IPS-20b (cell line): ENCODE results near the gene SPDYC.
"Not testable (repeated sequence)": the region's sequence is repeated elsewhere in the genome, so short reads cannot be mapped to it uniquely, and the experiment has no call there.

Experiments
- H3K27ac ChIP-seq: one replicate; pipeline ENCODE4 v1.5.1; 2013; ENCODE audit warnings: low read length
- H3K27me3 ChIP-seq: 2 replicates; pipeline ENCODE4 v1.6.1; 2013; ENCODE audit warnings: mild to moderate bottlenecking, low read length, inconsistent platforms; ENCODE audit not compliant: insufficient read depth
- H3K36me3 ChIP-seq: 2 replicates; pipeline ENCODE4 v1.6.1; 2013; ENCODE audit warnings: low read depth, mild to moderate bottlenecking, inconsistent platforms, low read length, moderate library complexity; ENCODE audit not compliant: insufficient read depth
- H3K4me1 ChIP-seq: 2 replicates; pipeline ENCODE4 v1.6.1; 2013; ENCODE audit warnings: mild to moderate bottlenecking, control low read depth, inconsistent platforms, low read length, moderate library complexity; ENCODE audit not compliant: insufficient read depth
- H3K4me3 ChIP-seq: 2 replicates; pipeline ENCODE4 v1.5.1; 2013; ENCODE audit warnings: mild to moderate bottlenecking, low read length, inconsistent platforms
- H3K9ac ChIP-seq: 2 replicates; pipeline ENCODE4 v1.6.1; 2013; ENCODE audit warnings: low read depth, mild to moderate bottlenecking, inconsistent platforms, low read length, moderate library complexity
- H3K9me3 ChIP-seq: 2 replicates; pipeline ENCODE4 v1.6.1; 2013; ENCODE audit warnings: mild to moderate bottlenecking, low read depth, low read length, inconsistent platforms; ENCODE audit not compliant: insufficient read depth

Gene SPDYC

DNA sequence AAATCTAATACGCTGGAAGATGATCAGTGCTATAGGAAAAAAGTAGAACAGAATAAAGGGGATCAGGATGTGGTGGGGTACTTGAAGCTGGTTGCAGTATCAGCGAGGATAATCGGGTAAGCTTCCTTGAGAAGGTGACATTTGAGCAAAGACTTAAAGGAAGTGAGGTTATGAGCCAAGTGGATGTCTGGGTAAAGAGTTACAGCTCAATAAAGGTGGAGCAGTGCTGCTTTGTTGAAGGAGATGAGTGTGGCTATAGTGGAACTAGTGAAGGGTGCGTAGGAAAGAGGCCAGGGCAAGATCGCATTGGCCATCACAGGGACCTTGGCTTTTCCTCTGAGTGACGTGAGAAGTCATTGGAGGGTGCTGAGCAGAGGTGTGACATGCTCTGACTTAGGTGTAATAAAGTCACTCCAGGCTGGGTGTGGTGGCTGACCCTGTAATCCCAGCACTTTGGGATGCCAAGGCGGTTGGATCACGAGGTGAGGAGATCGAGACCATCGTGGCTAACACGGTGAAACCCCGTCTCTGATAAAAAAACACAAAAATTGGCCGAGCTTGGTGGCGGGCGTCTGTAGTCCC lies 33.4 kb upstream of the SPDYC start:
- Histone ChIP-seq H3K4me3 (no peak overlapping the region), H3K4me1 (no peaks in the 10 kb centered on the region), H3K36me3 (peaks cover 11% of the 10 kb centered on the region), H3K9ac (no peak overlapping the region), H3K27me3 (peaks cover 17% of the 10 kb centered on the region), H3K27ac (no peak overlapping the region), H3K9me3 (no peaks in the 10 kb centered on the region)

DNA sequence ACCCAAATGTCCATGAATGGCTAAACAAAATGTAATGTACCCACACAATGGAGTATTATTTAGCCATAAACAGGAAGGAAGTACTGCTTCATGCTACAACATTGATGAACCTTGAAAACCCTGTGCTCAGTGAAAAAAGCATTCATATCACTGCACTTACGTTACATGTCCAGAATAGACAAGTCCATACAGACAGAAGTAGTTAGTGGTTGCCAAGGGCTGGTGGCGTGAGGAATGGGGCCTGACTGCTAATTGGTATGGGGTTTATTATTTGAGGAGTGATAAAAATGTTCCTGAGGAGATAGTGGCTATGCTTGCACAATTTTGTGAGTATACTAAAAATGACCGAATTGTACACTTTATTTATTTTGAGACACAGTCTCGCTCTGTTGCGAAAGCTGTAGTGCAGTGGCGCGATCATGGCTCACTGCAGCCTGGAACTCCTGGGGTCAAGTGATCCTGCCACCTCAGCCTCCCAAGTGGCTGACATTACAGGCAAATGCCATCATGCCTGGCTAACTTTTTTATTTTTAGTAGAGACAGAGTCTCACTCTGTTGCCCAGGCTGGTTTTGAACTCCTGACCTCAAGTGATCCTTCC lies 28.0 kb upstream of the SPDYC start:
- no peaks in the 10 kb centered on the region for H3K9me3 ChIP-seq
- H3K4me3 ChIP-seq, result no peak overlapping the region
- H3K27ac ChIP-seq, result no peak overlapping the region
- H3K9ac ChIP-seq, result no peak overlapping the region
- H3K36me3 ChIP-seq, result no peaks in the 10 kb centered on the region
- H3K27me3 ChIP-seq, result peaks cover 17% of the 10 kb centered on the region
- no peaks in the 10 kb centered on the region for H3K4me1 ChIP-seq

DNA sequence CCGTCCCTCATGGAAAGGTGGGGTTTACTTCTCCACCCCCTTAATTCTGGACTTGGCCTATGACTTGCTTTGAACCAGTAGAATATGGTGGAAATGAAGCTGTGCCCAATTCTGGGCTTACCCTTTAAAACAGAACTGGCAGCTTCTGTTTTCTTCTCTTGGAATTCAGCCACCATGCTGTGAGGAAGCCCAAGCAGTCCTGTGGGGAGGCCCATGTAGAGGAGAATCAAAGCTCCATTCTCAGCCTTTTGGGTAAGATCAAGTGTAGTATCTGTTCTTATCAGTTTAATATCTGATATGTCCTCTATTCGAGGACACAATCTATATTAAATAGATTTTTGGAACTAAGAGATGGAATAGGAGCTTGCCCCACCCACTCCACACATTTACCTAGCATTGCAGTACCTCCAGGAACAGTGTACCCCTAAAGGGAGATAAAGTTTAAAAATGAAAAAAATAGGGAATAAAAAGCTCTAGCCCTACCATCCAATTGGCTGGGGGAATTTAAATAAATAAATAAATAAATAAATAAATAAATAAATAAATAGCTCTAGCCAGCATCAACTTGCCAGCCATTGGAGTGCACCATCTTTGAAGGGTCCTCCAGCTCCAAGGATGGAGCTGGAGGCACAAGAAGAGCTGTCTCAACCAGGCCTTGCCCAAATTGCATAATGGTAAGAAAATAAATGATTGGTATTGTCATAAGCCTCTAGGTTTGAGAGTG lies 22.5 kb upstream of the SPDYC start:
- no peak overlapping the region for H3K27ac ChIP-seq
- H3K9me3 ChIP-seq, result no peaks in the 10 kb centered on the region
- no peak overlapping the region for H3K4me3 ChIP-seq
- no peaks in the 10 kb centered on the region for H3K27me3 ChIP-seq
- no peaks in the 10 kb centered on the region for H3K4me1 ChIP-seq
- H3K9ac ChIP-seq, result no peak overlapping the region
- no peaks in the 10 kb centered on the region for H3K36me3 ChIP-seq

DNA sequence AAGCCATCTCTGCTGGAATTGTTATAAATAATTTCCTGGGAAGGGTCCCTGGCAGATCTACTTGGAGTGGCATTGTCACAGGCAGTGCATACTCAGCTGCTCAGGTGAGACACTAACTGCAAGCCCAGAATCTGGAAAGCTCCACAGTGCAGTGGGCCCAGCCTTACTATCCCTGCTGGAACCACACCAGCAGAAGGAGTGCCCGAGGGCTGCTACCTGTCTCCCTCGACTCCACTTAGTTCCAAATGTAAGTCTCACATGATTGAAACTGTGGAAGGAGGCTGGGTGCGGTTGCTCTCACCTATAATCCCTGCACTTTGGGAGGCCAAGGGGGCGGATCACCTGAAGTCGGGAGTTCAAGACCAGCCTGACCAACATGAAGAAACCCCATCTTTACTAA lies 21.4 kb upstream of the SPDYC start:
- Histone ChIP-seq H3K36me3 (no peaks in the 10 kb centered on the region), H3K27ac (no peak overlapping the region), H3K4me1 (no peaks in the 10 kb centered on the region), H3K4me3 (no peak overlapping the region), H3K9me3 (no peaks in the 10 kb centered on the region), H3K27me3 (0 out of 2 replicates have a peak, but pooled peaks cover 3% of the 10 kb centered on the region), H3K9ac (no peak overlapping the region)

DNA sequence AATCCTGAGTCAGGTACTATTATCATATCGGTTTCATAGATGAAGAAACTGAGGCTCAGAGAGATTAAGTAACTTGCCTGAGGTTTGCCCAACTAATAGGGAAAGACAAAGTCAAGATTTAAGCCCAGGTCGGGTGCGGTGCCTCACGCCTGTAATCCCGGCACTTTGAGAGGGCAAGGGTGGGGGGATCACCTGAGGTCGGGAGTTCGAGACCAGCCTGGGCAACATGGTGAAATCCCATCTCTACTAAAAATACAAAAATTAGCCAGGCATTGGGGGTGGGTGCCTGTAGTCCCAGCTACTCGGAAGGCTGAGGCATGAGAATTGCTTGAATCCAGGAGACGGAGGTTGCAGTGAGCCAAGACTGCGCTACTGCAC lies 19.9 kb upstream of the SPDYC start:
- H3K9ac ChIP-seq, H3K4me3 ChIP-seq, H3K27ac ChIP-seq: not testable (repeated sequence)

DNA sequence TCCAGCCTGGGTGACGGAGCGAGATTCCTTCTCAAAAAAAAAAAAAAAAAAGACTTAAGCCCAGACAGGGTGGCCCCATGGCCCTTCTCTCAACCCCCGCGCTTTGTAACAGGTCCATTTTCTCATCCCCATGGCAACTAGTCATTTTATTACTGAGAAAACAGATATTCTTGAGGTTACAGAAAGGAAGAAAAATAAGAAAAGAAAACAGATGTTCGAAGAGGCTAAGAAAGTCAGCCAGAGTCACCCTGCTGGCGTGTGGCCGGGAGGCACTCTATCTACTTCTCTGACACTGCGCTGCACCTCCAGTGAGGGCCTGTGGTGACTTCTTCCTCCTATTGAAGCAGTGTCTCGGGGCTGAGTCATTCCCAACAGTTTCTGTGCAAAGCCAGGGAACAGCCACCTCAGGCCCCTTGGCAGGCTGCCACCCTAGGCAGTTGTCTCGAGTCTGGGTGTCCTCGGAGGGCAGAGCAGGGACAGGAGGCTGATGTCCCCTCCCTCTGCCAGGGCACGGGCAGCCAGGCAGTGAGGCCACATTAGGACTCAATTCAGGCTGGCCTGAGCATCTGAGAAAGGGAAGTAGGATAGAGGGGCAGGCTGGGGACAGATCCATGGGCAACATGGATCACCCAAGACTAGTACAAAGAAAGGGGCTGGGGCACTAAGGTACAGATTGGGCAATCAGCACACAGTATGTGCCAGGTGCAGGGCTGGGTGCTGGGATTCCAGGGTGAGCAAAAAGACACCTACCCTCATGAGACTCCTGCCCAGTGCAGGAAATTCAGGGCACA lies 19.3 kb upstream of the SPDYC start:
- Histone ChIP-seq H3K36me3 (no peaks in the 10 kb centered on the region), H3K9ac (no peak overlapping the region), H3K9me3 (no peaks in the 10 kb centered on the region), H3K27me3 (0 out of 2 replicates have a peak, but pooled peaks cover 3% of the 10 kb centered on the region), H3K27ac (no peak overlapping the region), H3K4me3 (no peak overlapping the region), H3K4me1 (no peaks in the 10 kb centered on the region)

More for the DNA sequence above, 19.9 kb upstream of the SPDYC start:
- H3K36me3 ChIP-seq, H3K4me1 ChIP-seq, H3K27me3 ChIP-seq, H3K9me3 ChIP-seq: not testable (repeated sequence)

DNA sequence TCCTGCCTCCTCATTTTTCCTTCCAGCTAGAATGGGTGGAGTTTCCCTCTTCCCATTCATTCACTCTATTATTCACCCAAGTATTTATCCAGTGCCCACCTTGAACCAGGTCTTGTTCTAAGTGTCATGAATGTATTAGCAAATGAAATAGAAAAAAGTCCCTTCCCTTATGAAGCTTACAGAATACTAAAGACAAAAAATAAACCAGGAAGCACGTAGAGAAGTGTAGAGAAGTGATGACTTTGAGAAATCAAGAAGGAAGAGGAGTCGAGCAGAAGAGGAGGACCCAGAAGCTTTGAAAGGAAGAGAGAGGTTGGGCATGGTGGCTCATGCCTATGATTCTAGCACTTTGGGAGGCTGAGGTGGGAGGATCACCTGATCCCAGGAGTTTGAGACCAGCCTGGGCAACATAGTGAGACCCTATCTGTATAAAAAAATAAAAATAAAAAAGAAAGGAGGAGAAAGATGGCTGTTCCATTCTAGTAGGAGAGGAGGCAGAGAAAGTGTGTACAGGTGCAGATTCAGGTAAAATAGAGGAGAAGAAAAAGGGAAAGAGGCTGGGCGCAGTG lies 18.6 kb upstream of the SPDYC start:
- no peak overlapping the region for H3K9ac ChIP-seq
- 0 out of 2 replicates have a peak, but pooled peaks cover 3% of the 10 kb centered on the region for H3K27me3 ChIP-seq
- H3K36me3 ChIP-seq, result no peaks in the 10 kb centered on the region
- H3K4me1 ChIP-seq, result no peaks in the 10 kb centered on the region
- H3K27ac ChIP-seq, result no peak overlapping the region
- no peaks in the 10 kb centered on the region for H3K9me3 ChIP-seq
- H3K4me3 ChIP-seq, result no peak overlapping the region

DNA sequence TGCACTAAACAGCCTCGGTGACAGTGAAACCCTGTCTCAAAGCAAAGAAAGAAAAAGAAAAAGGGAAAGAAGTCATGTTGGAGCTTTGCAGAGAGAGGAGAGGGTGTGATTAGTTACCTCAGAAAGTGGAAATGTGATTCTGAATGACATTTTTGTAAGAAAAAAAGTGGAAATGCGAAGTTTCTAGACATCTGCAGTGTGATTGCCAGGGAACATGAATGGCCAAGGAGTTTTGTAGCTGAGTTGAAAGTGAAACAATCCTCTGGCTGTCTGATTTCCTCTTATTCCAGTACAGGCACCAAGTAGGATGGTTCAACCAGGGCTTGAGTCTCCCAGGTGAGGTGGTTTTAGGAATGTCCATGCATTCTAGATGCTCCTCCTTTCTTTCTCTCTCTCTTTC lies 17.9 kb upstream of the SPDYC start:
- no peak overlapping the region for H3K4me3 ChIP-seq
- no peak overlapping the region for H3K9ac ChIP-seq
- H3K4me1 ChIP-seq, result no peaks in the 10 kb centered on the region
- H3K36me3 ChIP-seq, result no peaks in the 10 kb centered on the region
- H3K27ac ChIP-seq, result no peak overlapping the region
- 0 out of 2 replicates have a peak, but pooled peaks cover 3% of the 10 kb centered on the region for H3K27me3 ChIP-seq
- no peaks in the 10 kb centered on the region for H3K9me3 ChIP-seq

DNA sequence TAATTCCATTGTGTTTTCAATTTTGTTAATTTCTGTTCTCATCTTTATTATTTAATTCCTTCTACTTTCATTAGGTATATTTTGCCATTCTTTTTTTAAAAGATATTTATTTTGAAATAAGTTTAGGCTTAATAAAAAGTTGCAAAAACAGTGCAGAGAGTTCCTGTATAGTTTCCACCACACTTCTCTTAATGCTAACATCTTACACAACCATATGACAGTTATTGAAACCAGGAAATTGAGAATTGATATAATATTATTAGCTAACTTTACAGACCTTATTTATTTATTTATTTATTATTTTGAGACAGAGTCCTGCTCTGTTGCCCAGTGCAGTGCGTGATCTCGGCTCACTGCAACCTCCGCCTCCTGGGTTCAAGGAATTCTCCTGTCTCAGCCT lies 13.8 kb upstream of the SPDYC start:
- Histone ChIP-seq H3K4me3 (no peak overlapping the region), H3K9ac (no peak overlapping the region), H3K27ac (no peak overlapping the region), H3K27me3 (0 out of 2 replicates have a peak, but pooled peaks cover 3% of the 10 kb centered on the region), H3K4me1 (no peaks in the 10 kb centered on the region), H3K36me3 (no peaks in the 10 kb centered on the region), H3K9me3 (no peaks in the 10 kb centered on the region)

DNA sequence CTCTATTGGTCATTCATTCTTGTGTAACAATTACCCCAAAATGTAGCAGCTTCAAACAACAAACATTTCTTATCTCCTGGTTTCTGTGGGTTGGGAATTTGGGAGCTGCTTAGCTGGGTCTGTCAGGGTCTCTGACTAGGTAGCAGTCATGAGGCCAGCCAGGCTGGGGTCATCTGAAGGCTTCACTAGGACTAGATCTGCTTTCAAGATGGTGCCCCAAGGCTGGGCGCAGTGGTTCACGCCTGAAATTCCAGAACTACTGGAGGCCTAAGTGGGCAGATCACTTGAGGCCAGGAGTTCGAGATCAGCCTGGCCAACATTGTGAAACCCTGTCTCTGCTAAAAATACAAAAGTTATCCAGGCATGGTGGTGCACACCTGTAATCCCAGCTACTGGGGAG lies 13.1 kb upstream of the SPDYC start:
- H3K27me3 ChIP-seq, result 0 out of 2 replicates have a peak, but pooled peaks cover 3% of the 10 kb centered on the region
- H3K27ac ChIP-seq, result no peak overlapping the region
- no peaks in the 10 kb centered on the region for H3K9me3 ChIP-seq
- no peaks in the 10 kb centered on the region for H3K4me1 ChIP-seq
- H3K4me3 ChIP-seq, result no peak overlapping the region
- no peaks in the 10 kb centered on the region for H3K36me3 ChIP-seq
- no peak overlapping the region for H3K9ac ChIP-seq

DNA sequence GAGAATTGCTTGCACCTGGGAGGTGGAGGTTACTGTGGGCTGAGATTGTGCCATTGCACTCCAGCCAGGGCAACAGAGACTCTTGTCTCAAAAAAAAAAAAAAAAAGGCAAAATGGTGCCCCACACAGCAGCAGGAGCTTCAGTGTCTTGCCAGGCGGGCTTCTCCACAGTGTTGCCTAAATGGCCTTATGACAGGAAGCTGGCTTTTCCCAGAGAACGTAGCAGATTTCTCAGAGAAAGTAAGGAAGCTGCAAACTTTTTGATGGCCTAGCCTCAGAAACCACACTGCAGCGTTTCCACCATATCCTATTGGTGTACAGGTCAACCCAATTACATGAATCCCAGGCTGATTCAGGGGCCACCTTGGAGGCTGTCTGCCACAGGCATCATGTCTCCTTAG lies 12.7 kb upstream of the SPDYC start:
- Histone ChIP-seq H3K27ac (no peak overlapping the region), H3K9ac (no peak overlapping the region), H3K27me3 (0 out of 2 replicates have a peak, but pooled peaks cover 3% of the 10 kb centered on the region), H3K4me3 (no peak overlapping the region), H3K4me1 (no peaks in the 10 kb centered on the region), H3K9me3 (no peaks in the 10 kb centered on the region), H3K36me3 (no peaks in the 10 kb centered on the region)
